Lung (tissue), 12 donors: ENCODE measurements around the gene SH2D3A. TPM values are rescaled to one million over a fixed set of nuclear protein-coding genes. Genes with fewer than 3 reads are reported as not detected.

Experiments
- ATAC-seq: fragments of 200-7000 bp; cut with Tn5 transposase; one replicate; pipeline ENCODE4 v1.9.1; 2020; ENCODE audit warnings: moderate number of reproducible peaks; ENCODE audit not compliant: insufficient read depth, low FRiP score
- DNase-seq, 3 donors: peaks; one replicate each; pipeline ENCODE4 v3.0.0-alpha.2; 2013 to 2017
- H3K27ac ChIP-seq, 2 donors: one replicate each; pipeline ENCODE4 v1.5.1; 2013; ENCODE audit warnings: mild to moderate bottlenecking in 2 of 2, moderate library complexity in 2 of 2, control low read depth in 1 of 2, inconsistent platforms in 1 of 2, low read depth in 1 of 2, low read length in 1 of 2
- H3K27me3 ChIP-seq, 3 donors: one replicate each; pipeline ENCODE4 v1.5.1; 2013; ENCODE audit warnings: low read length in 2 of 3; ENCODE audit not compliant: control insufficient read depth in 3 of 3, insufficient read depth in 3 of 3
- H3K36me3 ChIP-seq, 4 donors: one replicate each; pipeline ENCODE4 v1.5.1; 2013; ENCODE audit warnings: low read length in 4 of 4, mild to moderate bottlenecking in 1 of 4, moderate library complexity in 1 of 4; ENCODE audit not compliant: control insufficient read depth in 4 of 4, insufficient read depth in 4 of 4
- H3K4me1 ChIP-seq, 5 donors: one replicate each; pipeline ENCODE4 v1.5.1; 2013; ENCODE audit warnings: low read length in 5 of 5, mild to moderate bottlenecking in 2 of 5, moderate library complexity in 1 of 5; ENCODE audit not compliant: control insufficient read depth in 5 of 5, insufficient read depth in 5 of 5
- H3K4me3 ChIP-seq: one replicate; pipeline ENCODE4 v1.5.1; 2013; ENCODE audit warnings: mild to moderate bottlenecking, control low read depth, moderate library complexity
- H3K9ac ChIP-seq, 2 donors: one replicate each; pipeline ENCODE4 v1.5.1; 2013; ENCODE audit warnings: low read length in 2 of 2, control low read depth in 1 of 2; ENCODE audit not compliant: insufficient read depth in 1 of 2
- H3K9me3 ChIP-seq, 4 donors: one replicate each; pipeline ENCODE4 v1.5.1; 2013; ENCODE audit warnings: low read length in 3 of 4, mild to moderate bottlenecking in 1 of 4, moderate library complexity in 1 of 4; ENCODE audit not compliant: control insufficient read depth in 4 of 4, insufficient read depth in 3 of 4
- WGBS, 2 donors: extraction: QIAGEN DNeasy Blood & Tissue Kit; methylation state at CpG; one replicate each; pipeline ENCODE4 v1.1.7; 2013; 5-methylcytosine and 5-hydroxymethylcytosine counted together
- polyA plus RNA-seq, 2 donors: library from polyadenylated mRNA; stranded (reverse); fragments of 200-250 nt; gene quantifications; one replicate each; pipeline ENCODE4 v1.2.1, GENCODE V29; 2013
- total RNA-seq, 2 donors: library from RNA; depleted of rRNA in 1 of 2; stranded (reverse); fragments of >200 nt in 1 of 2; gene quantifications; one replicate each; pipeline ENCODE4 v1.2.1, GENCODE V29; 2014 to 2021
- TF ChIP-seq, protein P1 (sequence below): IDR thresholded peaks from 2 replicates; pipeline ENCODE4 v1.5.1; 2012; ENCODE audit warnings: mild to moderate bottlenecking; ENCODE audit errors: control extremely low read depth, extremely low read depth
- donor health status: control.
- donor health status: control.
- donor health status: Bipolar disorder and iron deficiency.
- donor health status: healthy.
- donor health status: DM: yes; HTN: yes; CAD: no.

The SH2D3A gene
- total and polyA plus RNA-seq, 4 donors = 16.6 to 30.6 (median 22.7) TPM

DNA sequence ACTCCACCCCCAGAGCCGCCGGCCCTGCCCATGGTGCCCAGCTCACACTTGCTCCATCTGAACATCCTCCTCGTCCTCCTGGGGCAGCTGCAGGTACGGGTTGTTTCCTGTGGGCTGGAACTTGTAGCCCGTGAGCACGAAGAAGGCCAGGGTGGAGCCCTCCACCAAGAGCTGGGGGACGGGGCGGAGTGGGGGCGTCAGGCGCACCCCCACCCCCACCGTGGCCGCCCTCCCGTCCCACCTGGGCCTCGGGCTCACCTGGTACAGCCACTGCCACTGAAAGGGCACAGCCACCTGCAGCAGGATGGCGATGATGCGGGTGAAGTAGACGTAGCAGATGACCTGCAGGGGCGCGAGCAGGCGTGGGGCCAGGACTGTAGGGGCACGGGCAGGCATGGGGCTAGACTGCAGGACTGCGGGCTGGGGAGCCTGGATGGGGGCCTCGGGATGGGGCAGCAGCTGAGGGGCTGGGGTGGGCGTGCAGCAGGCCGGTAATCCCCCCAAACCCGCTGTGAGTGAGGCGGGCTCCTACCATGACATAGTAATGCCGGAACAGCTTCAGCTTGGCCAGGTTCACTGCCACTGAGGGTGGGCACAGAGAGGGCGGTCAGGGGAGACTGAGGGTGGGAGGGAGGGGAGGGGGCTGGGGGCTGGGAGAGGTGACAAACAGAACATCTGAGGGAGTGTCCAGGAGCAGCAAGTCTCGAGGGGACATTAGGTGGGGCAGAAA lies 36.1 kb downstream of the SH2D3A start:
- Histone ChIP-seq H3K27me3 (no peaks in the 10 kb centered on the region), H3K9me3 (peaks cover 0 to 2% (median 0%) of the 10 kb centered on the region in 4 donors), H3K9ac (no peak overlapping the region), H3K27ac (peak overlapping the region in 1 of 2 donors; percentile 54), H3K36me3 (peaks cover 0 to 30% (median 3%) of the 10 kb centered on the region in 4 donors), H3K4me1 (peaks cover 0 to 10% (median 4%) of the 10 kb centered on the region in 5 donors), H3K4me3 (no peak overlapping the region)
- ATAC-seq = no peak
- TF ChIP-seq, protein P1, sequence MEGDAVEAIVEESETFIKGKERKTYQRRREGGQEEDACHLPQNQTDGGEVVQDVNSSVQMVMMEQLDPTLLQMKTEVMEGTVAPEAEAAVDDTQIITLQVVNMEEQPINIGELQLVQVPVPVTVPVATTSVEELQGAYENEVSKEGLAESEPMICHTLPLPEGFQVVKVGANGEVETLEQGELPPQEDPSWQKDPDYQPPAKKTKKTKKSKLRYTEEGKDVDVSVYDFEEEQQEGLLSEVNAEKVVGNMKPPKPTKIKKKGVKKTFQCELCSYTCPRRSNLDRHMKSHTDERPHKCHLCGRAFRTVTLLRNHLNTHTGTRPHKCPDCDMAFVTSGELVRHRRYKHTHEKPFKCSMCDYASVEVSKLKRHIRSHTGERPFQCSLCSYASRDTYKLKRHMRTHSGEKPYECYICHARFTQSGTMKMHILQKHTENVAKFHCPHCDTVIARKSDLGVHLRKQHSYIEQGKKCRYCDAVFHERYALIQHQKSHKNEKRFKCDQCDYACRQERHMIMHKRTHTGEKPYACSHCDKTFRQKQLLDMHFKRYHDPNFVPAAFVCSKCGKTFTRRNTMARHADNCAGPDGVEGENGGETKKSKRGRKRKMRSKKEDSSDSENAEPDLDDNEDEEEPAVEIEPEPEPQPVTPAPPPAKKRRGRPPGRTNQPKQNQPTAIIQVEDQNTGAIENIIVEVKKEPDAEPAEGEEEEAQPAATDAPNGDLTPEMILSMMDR = no peak
- DNase-seq = no peak
- WGBS, 2 donors = 92 to 93% methylated on average over 30 of the region's 30 CpGs

DNA sequence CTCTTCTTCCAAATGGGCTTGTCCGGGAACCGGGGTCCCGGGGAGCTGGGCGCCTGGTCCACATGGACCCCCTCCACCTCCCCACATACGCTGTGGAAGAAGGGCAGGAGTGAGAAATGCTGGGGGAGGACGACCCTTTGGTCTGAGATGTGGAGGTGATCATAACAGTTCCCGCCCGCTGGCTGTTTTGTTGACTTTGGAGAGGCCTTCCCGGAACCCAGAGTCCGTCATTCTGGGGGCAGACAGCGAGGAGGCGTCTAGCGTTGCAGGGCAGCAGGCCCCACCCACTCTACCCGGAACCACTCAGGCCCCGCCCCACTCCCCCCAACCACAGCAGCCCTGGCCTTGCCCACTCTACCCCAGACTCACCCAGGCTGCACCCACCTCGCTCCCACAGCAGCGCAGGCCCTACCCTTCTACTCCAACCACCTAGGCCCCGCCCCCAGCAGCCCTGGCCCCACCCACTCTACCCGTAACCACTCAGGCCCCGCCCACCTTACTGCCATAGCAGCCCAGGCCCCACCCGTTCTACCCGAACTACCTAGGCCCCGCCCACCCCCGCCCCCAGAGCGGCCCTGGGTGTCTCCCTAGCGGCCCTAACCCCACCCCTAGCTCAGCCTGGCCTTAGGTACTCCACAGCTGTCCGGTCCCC lies 37.0 kb downstream of the SH2D3A start:
- TF ChIP-seq, protein P1 = no peak
- Histone ChIP-seq H3K27ac (peak overlapping the region in 1 of 2 donors; percentile 8), H3K27me3 (no peaks in the 10 kb centered on the region), H3K4me1 (peaks cover 0 to 10% (median 0%) of the 10 kb centered on the region in 5 donors), H3K4me3 (no peak overlapping the region), H3K9me3 (peaks cover 0 to 2% (median 0%) of the 10 kb centered on the region in 4 donors), H3K9ac (no peak overlapping the region), H3K36me3 (peaks cover 0 to 30% (median 3%) of the 10 kb centered on the region in 4 donors)
- ATAC-seq = peak; percentile 89
- WGBS, 2 donors = 63 to 86% methylated on average over 25 to 27 of the region's 27 CpGs
- DNase-seq = peak; percentile 44 to 72 (median 52)

DNA sequence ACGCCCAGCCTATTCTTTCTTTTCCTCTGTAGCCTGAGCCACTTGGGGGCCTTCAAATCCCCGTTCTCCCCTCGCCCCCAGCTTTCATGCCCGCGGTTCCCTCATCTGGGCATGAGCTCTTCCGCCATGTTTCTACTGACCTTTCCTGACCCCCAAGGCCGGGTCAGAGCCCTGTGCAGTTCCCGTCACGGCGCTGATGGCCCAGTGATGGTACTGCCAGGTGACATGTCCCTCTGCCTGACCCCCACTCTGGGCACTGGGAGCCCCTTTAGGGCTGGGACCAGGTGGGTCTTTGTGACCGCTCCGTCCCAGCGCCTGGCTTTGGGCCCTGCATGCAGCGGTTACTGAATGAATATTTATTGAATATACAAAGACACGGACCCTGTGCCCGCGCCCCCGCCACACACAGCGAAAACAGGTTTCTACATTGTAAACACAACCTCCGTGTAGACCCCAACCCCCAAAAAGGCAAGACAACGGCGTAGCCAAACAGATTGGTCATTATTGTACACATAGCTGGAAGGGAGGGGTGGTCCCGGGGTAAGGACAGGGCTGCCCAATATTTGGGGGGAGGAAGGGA lies 37.6 kb downstream of the SH2D3A start:
- no peak for DNase-seq
- H3K27me3 ChIP-seq = no peaks in the 10 kb centered on the region
- 91 to 92% methylated on average over 23 of the region's 23 CpGs for WGBS, 2 donors
- H3K4me3 ChIP-seq = no peak overlapping the region
- peaks cover 0 to 2% (median 0%) of the 10 kb centered on the region in 4 donors for H3K9me3 ChIP-seq
- TF ChIP-seq, protein P1 = no peak
- no peak overlapping the region for H3K9ac ChIP-seq
- ATAC-seq = no peak
- peak overlapping the region in 1 of 2 donors; percentile 8 for H3K27ac ChIP-seq
- peaks cover 0 to 10% (median 0%) of the 10 kb centered on the region in 5 donors for H3K4me1 ChIP-seq
- H3K36me3 ChIP-seq = peaks cover 0 to 30% (median 3%) of the 10 kb centered on the region in 4 donors
